Activated CD8-positive, alpha-beta memory T cell treated with anti-CD3 and anti-CD28 coated beads, Interleukin-2, amount 50 U/mL, for 4 hours (primary cell): ENCODE measurements around the gene ZC3H6.
A peak's percentile ranks its signal among the peaks of the same experiment; 100 is the strongest.

Source experiments
- DNase-seq: peaks from one replicate; pipeline ENCODE4 v3.0.0-alpha.2; 2020

Gene ZC3H6, protein sequence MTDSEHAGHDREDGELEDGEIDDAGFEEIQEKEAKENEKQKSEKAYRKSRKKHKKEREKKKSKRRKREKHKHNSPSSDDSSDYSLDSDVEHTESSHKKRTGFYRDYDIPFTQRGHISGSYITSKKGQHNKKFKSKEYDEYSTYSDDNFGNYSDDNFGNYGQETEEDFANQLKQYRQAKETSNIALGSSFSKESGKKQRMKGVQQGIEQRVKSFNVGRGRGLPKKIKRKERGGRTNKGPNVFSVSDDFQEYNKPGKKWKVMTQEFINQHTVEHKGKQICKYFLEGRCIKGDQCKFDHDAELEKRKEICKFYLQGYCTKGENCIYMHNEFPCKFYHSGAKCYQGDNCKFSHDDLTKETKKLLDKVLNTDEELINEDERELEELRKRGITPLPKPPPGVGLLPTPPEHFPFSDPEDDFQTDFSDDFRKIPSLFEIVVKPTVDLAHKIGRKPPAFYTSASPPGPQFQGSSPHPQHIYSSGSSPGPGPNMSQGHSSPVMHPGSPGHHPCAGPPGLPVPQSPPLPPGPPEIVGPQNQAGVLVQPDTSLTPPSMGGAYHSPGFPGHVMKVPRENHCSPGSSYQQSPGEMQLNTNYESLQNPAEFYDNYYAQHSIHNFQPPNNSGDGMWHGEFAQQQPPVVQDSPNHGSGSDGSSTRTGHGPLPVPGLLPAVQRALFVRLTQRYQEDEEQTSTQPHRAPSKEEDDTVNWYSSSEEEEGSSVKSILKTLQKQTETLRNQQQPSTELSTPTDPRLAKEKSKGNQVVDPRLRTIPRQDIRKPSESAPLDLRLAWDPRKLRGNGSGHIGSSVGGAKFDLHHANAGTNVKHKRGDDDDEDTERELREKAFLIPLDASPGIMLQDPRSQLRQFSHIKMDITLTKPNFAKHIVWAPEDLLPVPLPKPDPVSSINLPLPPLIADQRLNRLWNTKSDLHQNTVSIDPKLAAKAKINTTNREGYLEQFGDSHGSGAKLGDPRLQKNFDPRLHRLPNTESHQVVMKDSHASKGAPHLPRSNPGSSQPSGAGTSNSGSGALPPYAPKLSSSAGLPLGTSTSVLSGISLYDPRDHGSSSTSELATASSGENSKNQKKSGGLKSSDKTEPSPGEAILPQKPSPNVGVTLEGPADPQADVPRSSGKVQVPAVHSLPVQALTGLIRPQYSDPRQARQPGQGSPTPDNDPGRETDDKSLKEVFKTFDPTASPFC

DNA sequence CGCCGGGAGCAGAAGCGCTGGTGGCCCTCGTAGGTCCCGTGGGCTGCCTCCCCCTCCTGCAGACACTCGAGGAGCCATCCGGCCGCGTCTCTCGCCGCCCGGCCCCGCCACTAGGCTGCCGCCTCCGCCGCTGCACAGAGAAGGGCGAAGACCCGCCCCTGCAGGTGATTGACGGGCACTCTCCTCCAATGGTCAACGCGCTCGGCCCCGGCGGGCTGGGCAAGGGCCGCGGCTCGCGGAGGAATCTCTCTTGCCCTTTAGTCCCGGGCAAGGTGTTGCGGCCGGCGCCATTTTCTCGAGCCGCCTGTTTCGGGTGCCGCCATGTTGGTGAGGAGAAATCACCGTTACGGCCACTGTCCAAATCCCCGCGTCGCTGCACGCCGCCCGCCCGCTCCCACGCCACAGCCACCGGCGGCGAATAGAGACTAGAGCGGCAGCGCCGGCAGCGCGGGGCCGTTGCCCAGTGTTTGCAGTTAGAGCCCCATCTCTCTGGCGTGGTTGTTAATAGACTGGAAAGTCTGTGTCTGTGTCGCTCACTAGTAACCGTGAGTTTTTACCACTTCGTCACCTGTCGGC lies at the start of gene ZC3H6:
TSS of gene ZC3H6 (plus strand) at position 287 of the 576 bp plus-strand sequence. CDS start 398 bp downstream, outside the sequence.
- peak; percentile 99 for DNase-seq

DNA sequence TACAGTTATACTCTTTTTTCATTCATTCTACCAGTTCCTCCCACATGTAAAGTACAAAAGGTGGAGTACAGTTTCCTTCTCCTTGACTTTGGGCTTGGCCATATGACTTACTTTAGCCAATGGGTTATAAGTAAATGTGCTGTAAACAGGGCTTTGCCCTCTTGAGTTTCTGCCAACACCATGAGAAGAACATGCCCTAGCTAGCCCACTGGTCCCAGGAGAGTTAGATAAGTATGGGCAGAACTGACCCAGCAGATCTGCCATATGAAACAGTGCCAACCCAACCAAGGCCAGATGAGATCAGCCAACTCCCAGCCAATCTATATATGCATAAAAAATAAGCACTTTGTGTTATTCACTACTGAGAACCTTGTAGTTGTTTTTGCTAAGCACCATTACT lies 46.0 kb upstream of the ZC3H6 start:
- DNase-seq, result no peak

DNA sequence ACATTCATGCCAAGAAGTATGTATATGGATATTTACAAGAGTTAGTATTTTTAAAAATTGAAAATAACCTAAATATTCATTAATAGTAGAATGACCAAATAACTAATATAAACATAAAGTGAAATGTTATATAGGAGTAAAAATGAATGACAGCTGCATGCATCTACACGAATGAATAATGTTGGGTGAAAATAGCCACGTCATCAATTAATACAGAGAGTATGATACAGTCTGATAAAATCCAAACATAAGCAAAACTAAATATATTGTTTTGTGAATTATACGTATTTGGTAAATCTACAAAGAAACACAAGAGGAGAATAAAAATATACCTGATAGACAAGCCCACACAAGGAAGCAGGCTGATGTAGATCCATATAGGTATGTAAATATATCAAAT lies 45.0 kb upstream of the ZC3H6 start:
- DNase-seq, result no peak

DNA sequence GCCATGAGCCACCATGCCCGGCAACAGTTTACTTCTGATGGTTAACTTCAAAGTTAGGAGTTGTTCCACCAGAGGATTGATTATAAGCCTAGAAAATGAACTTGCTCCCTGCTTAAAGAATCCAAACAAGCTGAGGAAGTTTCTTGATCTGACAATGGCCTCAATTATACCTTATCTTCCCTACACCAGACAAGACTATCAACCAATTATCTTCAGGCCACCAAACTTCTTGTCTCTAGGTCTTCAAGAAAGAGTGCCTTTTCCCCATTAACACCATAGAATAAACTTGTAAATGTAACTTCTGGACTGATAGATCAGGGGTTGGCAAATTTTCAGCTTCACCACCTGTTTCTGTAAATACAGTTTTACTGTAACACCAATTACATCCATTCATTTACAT lies 35.5 kb upstream of the ZC3H6 start:
- DNase-seq, result no peak

DNA sequence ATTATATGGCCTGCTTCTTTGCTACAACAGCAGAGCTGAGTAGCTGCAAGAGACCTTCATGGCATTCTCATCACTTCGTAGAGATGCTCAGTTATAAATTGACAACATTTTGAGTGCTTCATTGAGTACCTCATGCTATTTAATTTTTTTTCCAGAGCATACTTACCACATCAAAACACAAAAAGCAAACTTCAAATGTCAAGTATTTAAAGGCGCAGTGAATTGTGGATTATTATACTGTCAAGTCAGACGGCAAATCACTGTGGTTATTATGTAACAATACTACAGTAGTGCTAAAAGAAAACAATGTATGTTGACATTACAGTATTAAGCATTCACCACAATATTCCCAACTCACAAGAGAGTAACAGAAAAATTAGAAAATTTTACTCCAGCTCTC lies 33.0 kb upstream of the ZC3H6 start:
- DNase-seq, result no peak

DNA sequence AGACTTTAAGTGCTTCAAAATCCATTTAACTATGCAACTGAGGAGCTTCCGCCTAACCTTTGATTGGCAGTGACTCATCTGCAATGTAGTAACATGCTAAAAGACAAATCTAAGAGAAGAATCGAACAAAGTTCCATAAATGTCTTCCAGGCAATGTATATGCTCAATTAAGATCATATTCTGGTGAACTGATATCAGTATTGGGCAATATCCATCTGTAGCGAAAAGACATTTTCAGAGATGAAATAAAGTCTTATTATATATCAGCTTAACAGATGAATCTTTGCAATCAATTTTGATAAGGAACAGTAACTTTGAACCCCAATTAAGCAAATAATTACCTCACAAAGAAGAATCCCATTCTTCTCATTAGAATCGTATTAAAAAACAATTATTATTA lies 32.2 kb upstream of the ZC3H6 start:
- no peak for DNase-seq

DNA sequence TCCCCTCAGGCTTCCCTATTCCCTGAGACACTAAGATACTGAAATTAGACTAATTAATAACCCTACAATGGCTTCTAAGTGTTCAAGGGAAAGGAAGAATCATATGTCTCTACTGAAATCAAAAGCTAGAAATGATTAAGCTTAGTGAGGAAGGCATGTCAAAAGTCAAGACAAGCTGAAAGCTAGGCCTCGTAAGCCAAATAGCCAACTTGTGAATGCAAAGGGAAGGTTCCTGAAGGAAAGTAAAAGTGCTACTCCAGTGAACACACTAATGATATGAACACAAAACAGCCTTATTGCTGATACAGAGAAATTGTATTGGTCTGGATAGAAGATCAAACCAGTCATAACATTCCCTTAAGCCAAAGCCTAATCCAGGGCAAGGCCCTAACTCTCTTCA lies 30.5 kb upstream of the ZC3H6 start:
- no peak for DNase-seq

DNA sequence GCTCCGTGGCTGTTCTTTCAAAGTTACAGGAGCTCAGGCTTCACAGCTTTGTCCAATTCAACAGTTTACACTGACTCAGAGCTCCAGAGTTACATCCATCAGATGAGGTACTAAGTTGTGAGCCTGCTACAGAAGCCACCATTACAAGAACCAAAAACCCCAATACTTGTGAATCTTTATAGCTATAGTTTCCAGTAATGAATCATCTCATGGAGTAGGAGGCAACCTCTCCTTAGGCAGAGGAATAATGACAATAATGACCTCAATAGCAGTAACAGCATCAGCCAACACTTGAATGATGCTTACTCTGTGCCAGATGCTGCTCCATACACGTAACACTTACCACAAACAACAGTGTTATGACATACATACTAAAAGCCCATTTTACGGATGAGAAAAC lies 24.1 kb upstream of the ZC3H6 start:
- DNase-seq, result no peak

DNA sequence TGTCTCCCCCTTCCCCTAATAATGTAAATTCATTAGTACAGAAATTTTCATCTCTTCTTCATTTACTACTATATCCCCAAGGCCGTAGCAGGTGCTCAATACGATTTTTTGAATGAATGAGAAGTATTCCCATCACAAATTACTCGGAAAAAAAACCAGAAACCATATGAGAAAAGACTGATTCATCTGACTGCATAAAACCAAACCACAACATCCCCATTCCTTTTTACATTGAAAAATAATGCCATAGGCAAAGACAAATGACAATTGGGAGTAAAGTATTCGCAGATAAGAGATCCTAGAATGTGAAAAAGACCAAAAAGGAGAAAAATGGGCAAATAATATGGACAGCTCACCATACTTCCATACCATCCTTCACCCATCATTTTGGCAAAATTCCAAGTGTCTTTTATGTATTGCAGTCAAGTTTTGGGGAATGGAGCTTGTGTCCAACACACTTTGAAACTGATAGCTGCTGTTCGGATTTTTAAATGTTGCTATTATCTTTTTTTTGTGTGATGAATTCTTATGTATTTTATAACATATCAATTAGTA lies 22.1 kb upstream of the ZC3H6 start:
- no peak for DNase-seq

DNA sequence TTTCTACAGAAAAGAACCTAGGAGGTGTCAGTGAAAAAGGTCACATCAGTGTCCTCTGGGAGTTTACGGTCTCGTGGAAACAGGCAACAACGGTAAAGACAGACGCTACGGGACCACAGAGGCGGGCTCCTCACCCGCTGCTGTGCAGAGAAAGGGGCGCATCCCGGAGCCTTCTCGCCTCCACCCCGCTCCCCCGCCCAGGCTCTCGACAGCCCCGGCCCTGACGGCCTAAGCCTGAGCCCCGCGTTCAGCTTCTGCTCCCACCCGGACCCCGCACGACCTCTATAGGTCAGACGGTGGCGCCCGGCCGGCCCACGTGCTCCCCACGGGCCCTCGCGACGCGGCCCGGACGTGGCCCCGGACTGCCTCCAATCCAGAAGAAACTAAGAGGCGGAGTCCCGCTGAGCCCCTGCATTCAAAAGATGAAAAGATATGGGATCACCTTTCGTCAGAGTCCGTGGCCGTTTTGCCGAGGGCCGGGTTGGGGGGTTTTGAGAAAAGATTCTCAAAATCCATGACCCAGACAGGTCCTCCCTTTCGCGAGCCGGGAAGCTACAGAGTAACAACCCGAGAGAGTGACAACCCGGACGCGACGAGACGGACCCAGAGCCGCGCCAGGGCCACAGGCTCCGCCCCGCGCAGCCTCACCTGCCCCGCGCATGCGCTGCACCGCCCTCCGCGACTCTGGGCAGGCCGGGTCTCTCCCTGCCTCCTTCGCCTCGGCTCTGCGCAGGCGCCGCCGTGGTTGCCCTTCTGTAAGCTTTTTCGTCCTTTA lies 20.7 kb upstream of the ZC3H6 start, which contains the start of gene ZC3H8:
TSS of gene ZC3H8 (minus strand) at position 577 of the 775 bp plus-strand sequence. CDS start at position 516, 61 bp downstream.
- peak; percentile 97 for DNase-seq

DNA sequence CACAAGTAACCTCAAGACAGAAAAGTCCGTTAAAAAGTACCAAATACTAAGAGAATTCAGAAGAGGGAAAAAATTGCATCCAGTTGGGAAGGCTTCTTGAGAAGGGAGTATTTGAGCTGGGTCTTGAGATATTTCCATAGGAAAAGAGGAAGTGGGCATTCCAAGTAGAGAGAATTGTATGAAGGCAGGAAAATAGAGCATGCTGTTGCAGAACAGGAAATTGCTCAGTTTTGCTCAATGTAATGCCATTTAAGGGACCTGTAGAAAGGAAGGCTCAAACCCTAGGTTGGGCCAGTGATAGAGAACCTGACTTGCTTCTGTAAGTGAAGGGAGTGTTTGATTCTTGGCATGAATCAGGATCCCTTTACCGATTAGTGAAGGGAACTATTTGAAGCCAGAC lies 19.5 kb upstream of the ZC3H6 start:
- DNase-seq, result no peak

DNA sequence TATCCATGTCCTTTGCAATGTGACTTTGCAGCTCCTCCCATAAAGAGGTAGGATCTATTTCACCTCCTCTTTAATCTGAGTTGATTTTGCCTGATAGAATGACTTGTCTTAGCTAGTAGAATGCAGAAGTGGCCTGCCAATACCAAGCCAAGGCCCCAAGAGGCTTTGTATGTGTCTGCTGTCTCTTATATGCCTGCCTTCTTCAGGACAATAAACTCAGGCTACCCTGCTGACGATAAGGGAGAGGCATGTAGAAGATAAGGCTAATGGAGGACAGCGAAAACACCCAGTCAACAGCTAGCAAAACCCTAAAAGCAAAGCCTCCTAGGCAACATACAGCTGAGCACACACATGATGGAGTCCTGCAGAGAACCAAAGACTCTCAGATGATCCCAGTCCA lies 18.7 kb upstream of the ZC3H6 start:
- no peak for DNase-seq

DNA sequence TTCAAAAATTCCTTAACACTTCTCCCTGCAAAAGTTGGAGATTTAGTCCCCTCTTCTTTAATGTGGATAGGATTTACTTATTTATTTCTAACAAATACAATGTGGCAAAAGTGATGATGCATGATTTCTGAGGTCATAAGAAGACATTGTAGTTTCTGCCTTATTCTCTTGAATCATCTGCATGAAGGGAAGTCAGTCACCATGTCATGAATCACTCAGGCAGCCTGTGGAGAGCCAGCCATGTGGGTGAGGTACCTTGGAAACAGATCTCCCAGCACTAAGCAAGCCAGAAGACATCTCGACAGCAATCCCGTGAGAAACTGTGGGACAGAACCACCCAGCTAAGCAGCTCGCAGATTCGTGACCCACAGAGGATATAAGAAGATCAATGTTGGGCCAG lies 17.8 kb upstream of the ZC3H6 start:
- DNase-seq, result no peak

DNA sequence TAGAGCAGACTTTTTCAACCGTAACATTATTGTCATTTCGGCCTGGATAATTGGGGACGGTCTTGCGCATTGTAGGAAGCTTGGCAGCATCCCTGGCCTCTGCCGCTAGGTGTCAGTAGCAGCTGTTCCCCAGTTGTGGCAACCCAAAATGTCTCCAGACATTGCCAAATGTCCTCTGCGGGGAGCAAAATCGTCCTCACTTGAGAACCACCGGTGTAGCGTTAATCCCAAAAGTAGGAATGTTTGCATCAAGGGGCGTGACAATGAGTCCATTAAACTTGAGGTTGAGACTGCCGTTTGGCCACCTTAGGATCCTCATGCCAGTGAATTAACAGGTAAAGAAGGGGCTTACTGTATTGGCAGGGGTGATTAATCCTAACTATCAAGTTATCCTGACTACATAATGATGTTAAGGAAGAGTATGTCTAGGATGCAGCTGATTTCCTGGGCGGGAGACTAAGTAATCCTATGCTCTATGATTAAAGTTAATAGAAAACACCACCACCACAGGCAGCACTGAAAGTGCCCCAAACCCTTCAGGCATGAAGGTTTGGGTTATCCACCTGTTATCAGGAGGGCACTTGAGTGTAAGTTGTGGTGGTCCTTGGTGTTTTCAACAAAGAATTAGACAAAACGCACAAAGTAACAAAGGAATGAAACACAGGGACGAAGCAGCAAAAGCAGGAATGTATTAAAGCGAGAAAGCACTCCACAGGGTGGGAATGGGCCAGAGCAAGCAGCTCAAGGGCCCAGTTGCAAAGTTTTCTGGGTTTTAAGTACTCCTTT lies 15.7 kb upstream of the ZC3H6 start:
- peak; percentile 87 for DNase-seq

DNA sequence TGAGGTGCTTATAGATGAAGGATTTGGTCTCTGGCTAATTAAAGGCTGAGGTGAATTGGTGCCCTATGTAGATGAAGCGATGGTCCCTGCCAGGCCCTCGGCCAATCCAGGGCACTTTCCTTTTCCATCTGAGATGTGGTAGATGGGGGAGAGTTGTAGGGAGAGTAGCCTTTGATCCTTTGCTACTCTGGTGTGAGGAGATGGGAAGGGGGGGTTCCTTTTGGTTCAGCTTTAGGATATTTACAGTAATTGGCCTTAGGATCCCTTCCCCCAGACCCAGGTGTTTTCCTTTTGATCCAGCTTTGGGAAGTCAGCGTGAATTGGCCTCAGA lies 15.1 kb upstream of the ZC3H6 start:
- no peak for DNase-seq

DNA sequence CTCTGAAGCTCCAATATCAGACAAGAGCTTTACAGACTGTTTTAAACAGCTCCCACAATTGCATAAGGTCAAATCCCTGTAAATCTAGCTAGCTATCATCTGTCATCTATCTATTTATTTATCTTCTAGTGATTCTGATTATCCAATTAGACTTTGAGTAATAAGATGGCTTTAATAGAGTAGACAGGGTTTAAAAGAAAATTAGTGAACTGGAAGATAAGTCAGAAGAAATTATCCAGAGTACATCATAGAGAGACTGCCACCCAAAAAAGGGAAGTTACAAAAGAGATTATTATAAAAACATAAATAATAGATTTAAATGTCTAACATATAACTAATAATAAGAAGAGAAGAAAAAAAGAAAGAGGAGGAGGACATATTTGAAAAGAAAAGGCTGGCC lies 12.5 kb upstream of the ZC3H6 start:
- DNase-seq, result no peak

DNA sequence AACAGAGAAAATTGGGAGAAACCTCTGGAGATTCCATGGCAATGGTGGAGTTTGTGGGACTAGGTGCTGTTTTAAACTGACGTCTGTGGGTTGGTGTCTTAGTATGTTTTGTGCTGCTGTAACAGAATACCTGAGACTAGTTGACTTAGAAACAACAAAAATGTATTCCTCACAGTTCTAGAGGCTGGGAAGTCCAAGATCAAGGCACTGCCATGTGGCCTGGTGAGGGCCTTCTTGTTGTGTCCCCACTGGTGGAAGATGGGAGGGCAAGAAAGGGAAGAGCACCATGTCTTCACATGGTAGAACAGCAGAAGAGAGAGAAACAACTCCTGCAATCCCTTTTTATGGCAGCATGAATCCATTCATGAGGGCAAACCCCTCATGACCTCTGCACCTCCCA lies 6.8 kb upstream of the ZC3H6 start:
- DNase-seq, result no peak

DNA sequence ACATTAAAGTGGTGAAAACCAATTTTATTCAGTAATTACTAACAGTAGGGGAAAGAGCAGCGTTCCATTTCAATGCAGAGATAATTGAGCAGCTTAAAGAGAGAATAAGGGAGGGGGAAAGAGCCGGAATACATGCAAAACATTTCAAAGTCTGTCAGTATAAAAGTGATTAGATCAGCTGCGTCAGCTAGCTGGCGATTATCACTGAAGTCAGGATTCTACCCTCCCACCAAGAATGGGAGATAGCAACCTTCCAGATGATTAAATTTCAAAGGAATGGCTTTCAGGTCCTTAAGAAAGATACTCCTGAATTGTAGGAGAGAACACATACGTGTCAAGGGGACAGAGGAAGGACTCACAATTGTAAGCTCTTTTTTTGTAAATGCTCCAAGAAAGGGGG lies 2.7 kb upstream of the ZC3H6 start:
- no peak for DNase-seq

DNA sequence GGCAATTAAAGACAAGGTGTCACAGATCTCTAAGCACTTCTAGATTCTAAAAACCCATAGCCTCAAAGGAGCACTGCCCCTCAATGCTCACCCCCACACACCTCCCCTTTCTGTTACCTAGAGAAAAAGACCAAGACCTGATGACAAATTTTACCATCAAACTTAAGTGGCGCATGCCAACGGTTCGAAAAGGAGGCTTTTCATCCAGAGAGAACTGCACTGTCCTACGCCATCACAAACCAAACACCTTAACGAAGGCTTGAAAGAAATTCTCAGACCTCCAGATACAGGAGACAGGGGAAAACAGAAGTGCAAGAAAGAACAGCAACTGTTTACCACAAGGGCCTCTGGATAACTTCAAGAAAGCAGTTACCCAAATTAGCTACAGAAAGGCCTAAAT lies 2.0 kb upstream of the ZC3H6 start:
- DNase-seq, result no peak

DNA sequence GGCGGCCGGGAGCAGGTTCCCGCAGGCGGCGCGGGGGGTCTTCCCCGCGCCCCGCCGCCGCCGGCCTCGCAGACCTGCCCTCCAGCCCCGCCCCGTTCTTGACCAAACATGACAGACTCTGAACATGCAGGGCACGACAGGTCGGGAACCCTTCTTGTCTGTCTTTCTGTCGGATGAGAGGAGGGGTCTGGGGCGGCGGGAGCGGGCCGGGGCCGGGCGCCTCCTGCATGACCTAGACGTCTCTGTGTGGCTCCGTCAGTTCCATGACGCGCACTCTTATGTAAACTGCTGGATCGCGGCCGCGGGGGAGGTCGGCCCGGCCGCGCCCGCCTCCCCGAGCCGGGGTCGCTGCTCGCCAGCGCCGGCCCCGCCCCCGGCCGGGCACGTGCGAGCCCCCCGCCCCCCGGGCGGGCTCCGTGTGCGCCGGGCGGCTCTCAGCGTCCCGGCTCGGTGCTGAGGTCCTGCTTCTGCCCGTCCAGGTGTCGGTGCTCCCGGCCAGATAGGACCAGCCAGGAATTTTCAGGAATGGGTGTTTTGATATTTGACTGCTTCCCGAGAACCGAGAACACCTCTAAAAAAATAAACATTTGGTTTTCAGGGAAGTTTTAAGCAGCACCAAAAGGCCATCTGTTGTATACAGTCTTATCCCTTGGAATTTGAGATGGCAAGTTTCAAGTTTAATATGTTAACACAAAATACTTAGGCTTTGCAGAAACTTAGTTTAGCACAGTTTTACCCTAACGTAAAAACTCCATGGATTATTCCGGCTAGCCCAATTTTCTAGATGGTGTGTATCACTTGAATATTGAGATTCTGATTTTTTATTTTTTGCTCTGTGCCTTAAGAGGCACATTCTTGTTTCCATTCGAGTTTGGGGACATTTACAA lies 733 bp downstream of the ZC3H6 start:
- peak; percentile 82 for DNase-seq
